ENCODE data around the gene HRCT1. TPM values are rescaled to one million over a fixed set of nuclear protein-coding genes. Genes with fewer than 3 reads are reported as not detected.

The HRCT1 gene
- total RNA-seq (2022; extraction: Qiagen RNA extraction; ENCODE audit: low read depth): 0.11 to 0.17 TPM (median 0.14 TPM) in 3 of 5 replicates, not detected in the others

GRCh38 chr9:35905912-35906679, at the start of gene HRCT1:
TSS of gene HRCT1 (plus strand) at chr9:35906202. CDS start at chr9:35906288, 86 bp downstream.

GRCh38 chr9:35870351-35870923, 35.6 kb upstream of the HRCT1 start, which contains the start of gene OR13J1:
TSS of gene OR13J1 (minus strand) at chr9:35870401. CDS start at chr9:35870401, 0 bp downstream.

DNA sequence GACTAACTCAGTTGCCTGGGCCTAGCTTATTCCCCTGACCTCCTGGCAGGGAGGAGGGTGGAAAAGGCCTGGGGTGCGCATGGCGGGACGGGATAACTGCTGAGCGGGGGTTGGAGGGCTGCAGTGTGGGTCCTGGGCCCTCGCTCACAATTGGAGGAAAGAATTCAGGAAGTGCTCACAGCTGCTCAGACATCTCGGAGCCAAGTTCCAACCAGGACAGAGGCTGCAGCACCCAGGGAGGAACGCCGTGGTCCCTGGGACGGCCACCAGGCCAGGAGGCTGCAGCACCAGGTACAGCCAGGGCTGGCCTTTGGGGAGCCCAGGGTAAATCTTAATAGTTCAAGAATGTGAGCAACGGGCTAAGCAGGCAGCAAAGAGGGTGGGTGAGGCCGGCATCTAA, 3.3 kb downstream of the HRCT1 start, which contains the start of gene SPAAR:
Gene SPAAR (plus strand): TSS at position 217 of the 400 bp plus-strand sequence. CDS start 974 bp downstream, outside the sequence.

Other genes with a start within 250 kb of the HRCT1 start
- 7.7 to 45.5 TPM (median 11.2 TPM) in 4 of 5 replicates, not detected in the other for gene RMRP, start 248.2 kb upstream of the HRCT1 start, total RNA-seq (2022; extraction: Qiagen RNA extraction; ENCODE audit: low read depth)
- 20.7 to 25.4 TPM (median 22.7 TPM) in 5 replicates for gene CCDC107, start 247.9 kb upstream of the HRCT1 start, total RNA-seq (2022; extraction: Qiagen RNA extraction; ENCODE audit: low read depth)
- 11.9 to 21.4 TPM (median 19.4 TPM) in 5 replicates for gene ARHGEF39, start 241.0 kb upstream of the HRCT1 start, total RNA-seq (2022; extraction: Qiagen RNA extraction; ENCODE audit: low read depth)
- gene CA9, start 232.3 kb upstream of the HRCT1 start, total RNA-seq (2022; extraction: Qiagen RNA extraction; ENCODE audit: low read depth): 3.4 to 8.1 TPM (median 6.2 TPM) in 5 replicates
- 576 to 636 TPM (median 626 TPM) in 5 replicates for gene TPM2, start 216.3 kb upstream of the HRCT1 start, total RNA-seq (2022; extraction: Qiagen RNA extraction; ENCODE audit: low read depth)
- gene TLN1, start 174.0 kb upstream of the HRCT1 start, total RNA-seq (2022; extraction: Qiagen RNA extraction; ENCODE audit: low read depth): 104 to 127 TPM (median 121 TPM) in 5 replicates
- 55.2 to 62.8 TPM (median 58.7 TPM) in 5 replicates for gene CREB3, start 173.5 kb upstream of the HRCT1 start, total RNA-seq (2022; extraction: Qiagen RNA extraction; ENCODE audit: low read depth)
- gene GBA2, start 157.0 kb upstream of the HRCT1 start, total RNA-seq (2022; extraction: Qiagen RNA extraction; ENCODE audit: low read depth): 27.0 to 34.7 TPM (median 32.4 TPM) in 5 replicates
- 13.0 to 17.9 TPM (median 16.5 TPM) in 5 replicates for gene RGP1, start 156.9 kb upstream of the HRCT1 start, total RNA-seq (2022; extraction: Qiagen RNA extraction; ENCODE audit: low read depth)
- 0.23 to 0.38 TPM in 2 of 5 replicates, not detected in the others for gene MSMP, start 151.9 kb upstream of the HRCT1 start, total RNA-seq (2022; extraction: Qiagen RNA extraction; ENCODE audit: low read depth)
- 3.8 to 6.4 TPM (median 5.9 TPM) in 5 replicates for gene NPR2, start 114.6 kb upstream of the HRCT1 start, total RNA-seq (2022; extraction: Qiagen RNA extraction; ENCODE audit: low read depth)
- 0.24 to 0.70 TPM (median 0.46 TPM) in 4 of 5 replicates, not detected in the other for gene SPAG8, start 93.9 kb upstream of the HRCT1 start, total RNA-seq (2022; extraction: Qiagen RNA extraction; ENCODE audit: low read depth)
- 73.1 to 103 TPM (median 93.6 TPM) in 5 replicates for gene HINT2, start 91.2 kb upstream of the HRCT1 start, total RNA-seq (2022; extraction: Qiagen RNA extraction; ENCODE audit: low read depth)
- not detected in 5 replicates for gene FAM221B, start 77.5 kb upstream of the HRCT1 start, total RNA-seq (2022; extraction: Qiagen RNA extraction; ENCODE audit: low read depth)
- gene TMEM8B, start 77.0 kb upstream of the HRCT1 start, total RNA-seq (2022; extraction: Qiagen RNA extraction; ENCODE audit: low read depth): 1.5 to 3.4 TPM (median 3.1 TPM) in 5 replicates
- not detected in 5 replicates for gene OR13J1, start 35.8 kb upstream of the HRCT1 start, total RNA-seq (2022; extraction: Qiagen RNA extraction; ENCODE audit: low read depth)
- 0.08 TPM in 1 of 5 replicates, not detected in the others for gene SPAAR, start 3.3 kb downstream of the HRCT1 start, total RNA-seq (2022; extraction: Qiagen RNA extraction; ENCODE audit: low read depth)
- gene OR2S2, start 52.0 kb downstream of the HRCT1 start, total RNA-seq (2022; extraction: Qiagen RNA extraction; ENCODE audit: low read depth): not detected in 5 replicates
- 5.0 to 7.2 TPM (median 6.7 TPM) in 5 replicates for gene RECK, start 130.7 kb downstream of the HRCT1 start, total RNA-seq (2022; extraction: Qiagen RNA extraction; ENCODE audit: low read depth)
- gene GLIPR2, start 230.5 kb downstream of the HRCT1 start, total RNA-seq (2022; extraction: Qiagen RNA extraction; ENCODE audit: low read depth): 8.5 to 12.9 TPM (median 10.6 TPM) in 5 replicates

Data from A549 treated with DMSO at 1 μM for 4 hours (cell line).